Activated naive CD4-positive, alpha-beta T cell treated with Interleukin-2 at 50 U/mL for 16 hours (primary cell): ENCODE data around the gene TOB1.

Experiments used
- DNase-seq: peaks from one replicate; pipeline ENCODE4 v3.0.0-alpha.2; 2020

Gene TOB1

GRCh38 chr17:50829332-50829731, 36.8 kb downstream of the TOB1 start:
- no peak for DNase-seq

- DNase-seq: no peak
Observed at GRCh38 chr17:50828508-50829170, 37.5 kb downstream of the TOB1 start.

GRCh38 chr17:50825188-50825587, 41.0 kb downstream of the TOB1 start:
- no peak for DNase-seq

- no peak for DNase-seq
Observed at GRCh38 chr17:50824429-50824828, 41.7 kb downstream of the TOB1 start.

- DNase-seq: no peak
Observed at GRCh38 chr17:50822550-50822949, 43.6 kb downstream of the TOB1 start.

- DNase-seq: no peak
Observed at GRCh38 chr17:50820651-50821050, 45.5 kb downstream of the TOB1 start.

GRCh38 chr17:50818921-50819657, 47.1 kb downstream of the TOB1 start:
- DNase-seq: no peak

GRCh38 chr17:50818261-50818660, 47.9 kb downstream of the TOB1 start:
- DNase-seq: no peak

- DNase-seq: no peak
Observed at GRCh38 chr17:50817838-50818237, 48.3 kb downstream of the TOB1 start.

GRCh38 chr17:50816771-50817751, 49.1 kb downstream of the TOB1 start:
- peak; percentile 62 for DNase-seq

- no peak for DNase-seq
Observed at GRCh38 chr17:50816271-50816670, 49.9 kb downstream of the TOB1 start.

- no peak for DNase-seq
Observed at GRCh38 chr17:50815400-50815799, 50.8 kb downstream of the TOB1 start.

GRCh38 chr17:50813583-50813982, 52.6 kb downstream of the TOB1 start:
- no peak for DNase-seq
